HL-60 (cell line): ENCODE results near the gene DMAP1.

Experiments
- DNase-seq, 2 experiments: peaks; one replicate each; pipeline ENCODE4 v3.0.0-alpha.2; 2010 to 2020; ENCODE audit warnings: low read depth in 1 of 2, low spot score in 1 of 2
- H3K27ac ChIP-seq: fragments of 250-450 bp; sonication (Bioruptor Pico); replicated peaks from 2 replicates; pipeline ENCODE4 v1.5.1; 2020; ENCODE audit warnings: mild to moderate bottlenecking, moderate library complexity
- H3K27me3 ChIP-seq: fragments of 250-450 bp; sonication (Bioruptor Pico); 2 replicates; pipeline ENCODE4 v1.5.1; 2021; ENCODE audit warnings: mild to moderate bottlenecking, moderate library complexity; ENCODE audit not compliant: insufficient read depth, poor library complexity, severe bottlenecking
- H3K4me3 ChIP-seq: replicated peaks from 2 replicates; pipeline ENCODE4 v1.5.1; 2011; ENCODE audit warnings: mild to moderate bottlenecking, control low read depth, low read length; ENCODE audit not compliant: insufficient read depth
- CTCF ChIP-seq: IDR thresholded peaks from one replicate; pipeline ENCODE4 v1.5.1; 2011; ENCODE audit warnings: low read length, control low read depth, inconsistent platforms; ENCODE audit not compliant: insufficient read depth
- GABPA ChIP-seq: IDR thresholded peaks from 2 replicates; pipeline ENCODE4 v1.6.1; 2012; ENCODE audit warnings: low read depth
- POLR2AphosphoS5 ChIP-seq: IDR thresholded peaks from 2 replicates; pipeline ENCODE4 v1.6.1; 2012; ENCODE audit warnings: low read depth
- SPI1 ChIP-seq: IDR thresholded peaks from 2 replicates; pipeline ENCODE4 v1.6.1; 2012; ENCODE audit warnings: low read depth, mild to moderate bottlenecking, borderline replicate concordance
- TF ChIP-seq, protein P1 (sequence below): IDR thresholded peaks from 2 replicates; pipeline ENCODE4 v1.6.1; 2012; ENCODE audit warnings: low read depth; ENCODE audit not compliant: insufficient replicate concordance

Gene DMAP1

DNA sequence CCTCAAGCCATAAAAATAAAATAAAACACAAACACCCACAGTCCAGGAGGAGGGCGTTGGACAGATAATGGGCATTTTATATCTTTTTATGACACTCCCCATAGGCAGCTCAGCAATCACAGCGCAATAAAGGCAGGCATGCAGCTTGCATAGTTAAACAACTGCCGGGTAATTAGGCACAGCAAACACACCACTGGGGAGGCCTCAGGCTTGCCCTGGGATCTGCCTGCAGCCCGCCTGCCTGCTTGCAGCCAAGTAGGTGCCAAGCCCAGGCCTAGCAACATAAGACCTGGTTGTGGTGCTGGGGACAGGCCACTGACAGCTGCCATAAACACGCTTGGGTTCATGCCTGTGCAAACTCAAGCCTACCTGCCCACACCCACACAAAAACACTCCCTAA lies 54.2 kb downstream of the DMAP1 start:
- no peak for DNase-seq
- Histone ChIP-seq H3K4me3 (no peak overlapping the region), H3K27ac (no peak overlapping the region), H3K27me3 (no peaks in the 10 kb centered on the region)
- TF ChIP-seq POLR2AphosphoS5: no peak
- TF ChIP-seq SPI1: no peak
- no peak for TF ChIP-seq CTCF
- no peak for TF ChIP-seq GABPA
- TF ChIP-seq, protein P1, sequence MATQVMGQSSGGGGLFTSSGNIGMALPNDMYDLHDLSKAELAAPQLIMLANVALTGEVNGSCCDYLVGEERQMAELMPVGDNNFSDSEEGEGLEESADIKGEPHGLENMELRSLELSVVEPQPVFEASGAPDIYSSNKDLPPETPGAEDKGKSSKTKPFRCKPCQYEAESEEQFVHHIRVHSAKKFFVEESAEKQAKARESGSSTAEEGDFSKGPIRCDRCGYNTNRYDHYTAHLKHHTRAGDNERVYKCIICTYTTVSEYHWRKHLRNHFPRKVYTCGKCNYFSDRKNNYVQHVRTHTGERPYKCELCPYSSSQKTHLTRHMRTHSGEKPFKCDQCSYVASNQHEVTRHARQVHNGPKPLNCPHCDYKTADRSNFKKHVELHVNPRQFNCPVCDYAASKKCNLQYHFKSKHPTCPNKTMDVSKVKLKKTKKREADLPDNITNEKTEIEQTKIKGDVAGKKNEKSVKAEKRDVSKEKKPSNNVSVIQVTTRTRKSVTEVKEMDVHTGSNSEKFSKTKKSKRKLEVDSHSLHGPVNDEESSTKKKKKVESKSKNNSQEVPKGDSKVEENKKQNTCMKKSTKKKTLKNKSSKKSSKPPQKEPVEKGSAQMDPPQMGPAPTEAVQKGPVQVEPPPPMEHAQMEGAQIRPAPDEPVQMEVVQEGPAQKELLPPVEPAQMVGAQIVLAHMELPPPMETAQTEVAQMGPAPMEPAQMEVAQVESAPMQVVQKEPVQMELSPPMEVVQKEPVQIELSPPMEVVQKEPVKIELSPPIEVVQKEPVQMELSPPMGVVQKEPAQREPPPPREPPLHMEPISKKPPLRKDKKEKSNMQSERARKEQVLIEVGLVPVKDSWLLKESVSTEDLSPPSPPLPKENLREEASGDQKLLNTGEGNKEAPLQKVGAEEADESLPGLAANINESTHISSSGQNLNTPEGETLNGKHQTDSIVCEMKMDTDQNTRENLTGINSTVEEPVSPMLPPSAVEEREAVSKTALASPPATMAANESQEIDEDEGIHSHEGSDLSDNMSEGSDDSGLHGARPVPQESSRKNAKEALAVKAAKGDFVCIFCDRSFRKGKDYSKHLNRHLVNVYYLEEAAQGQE: no peak

DNA sequence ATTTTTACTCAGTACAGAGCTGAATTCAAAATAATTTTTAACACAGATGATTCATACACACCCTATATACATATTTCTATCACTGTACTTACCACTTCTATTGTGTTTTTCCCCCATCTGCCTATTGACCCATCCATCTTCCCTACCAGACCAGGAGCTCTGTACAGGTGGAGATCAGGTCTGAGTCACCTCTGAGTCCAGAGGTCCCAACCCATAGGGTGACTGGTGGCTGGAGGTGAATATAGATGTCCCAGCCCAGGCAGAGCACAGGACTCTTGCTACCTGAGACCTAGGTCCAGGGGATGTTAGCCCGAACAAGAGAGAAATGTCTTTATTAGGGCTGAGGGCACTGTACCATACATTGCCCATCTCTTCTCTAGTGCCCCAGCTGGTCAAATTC lies 54.8 kb downstream of the DMAP1 start:
- no peak for TF ChIP-seq CTCF
- TF ChIP-seq GABPA: no peak
- TF ChIP-seq SPI1: no peak
- TF ChIP-seq POLR2AphosphoS5: no peak
- TF ChIP-seq, protein P1: no peak
- no peak overlapping the region for H3K4me3 ChIP-seq
- DNase-seq: no peak
- no peak overlapping the region for H3K27ac ChIP-seq
- H3K27me3 ChIP-seq: no peaks in the 10 kb centered on the region
